Naive thymus-derived CD4-positive, alpha-beta T cell (primary cell): ENCODE measurements around the gene CAGE1. TPM values are rescaled to one million over a fixed set of nuclear protein-coding genes. Genes with fewer than 3 reads are reported as not detected.

ENCODE experiments used
- ATAC-seq: fragments of 150-1000 bp; cut with Tn5 transposase; 2 replicates; pipeline ENCODE4 v1.10.0; 2021; ENCODE audit warnings: mild to moderate bottlenecking, moderate library complexity
- CTCF ChIA-PET: fragments of 350-600 bp; sonication (Branson Sonifier 250); formaldehyde crosslinking; loops from one replicate; lab custom pipeline; 2021; ENCODE audit warnings: antibody characterized with exemption; lab: Charles Lee
- POLR2A ChIA-PET: fragments of 350-600 bp; sonication (Branson Sonifier 250); formaldehyde crosslinking; loops from one replicate; lab custom pipeline; 2021; ENCODE audit warnings: antibody characterized with exemption, inconsistent platforms; lab: Charles Lee
- DNase-seq, 9 donors: peaks; one replicate each; pipeline versions ENCODE4 v3.0.0 to v3.0.0-alpha.2; 2020 to 2022; ENCODE audit warnings: mixed read lengths in 1 of 9
- H3K27ac ChIP-seq: one replicate; pipeline ENCODE4 v1.7.0; 2013; ENCODE audit warnings: mild to moderate bottlenecking, low read depth, low read length, moderate library complexity
- H3K27me3 ChIP-seq, 2 donors: one replicate each; pipeline ENCODE4 v1.7.0; 2013; ENCODE audit warnings: low read length in 2 of 2, mild to moderate bottlenecking in 2 of 2, moderate library complexity in 2 of 2; ENCODE audit not compliant: control insufficient read depth in 2 of 2, insufficient read depth in 2 of 2
- H3K36me3 ChIP-seq, 3 experiments: 1 replicate in 2 of 3; 2 replicates in 1 of 3; pipeline ENCODE4 v1.7.0; 2013; ENCODE audit warnings: low read length in 3 of 3, mild to moderate bottlenecking in 3 of 3, moderate library complexity in 1 of 3; ENCODE audit not compliant: insufficient read depth in 3 of 3, control insufficient read depth in 2 of 3
- H3K4me1 ChIP-seq, 2 donors: one replicate each; pipeline ENCODE4 v1.7.0; 2013; ENCODE audit warnings: low read length in 2 of 2, mild to moderate bottlenecking in 2 of 2, moderate library complexity in 1 of 2; ENCODE audit not compliant: control insufficient read depth in 2 of 2, insufficient read depth in 2 of 2
- H3K4me3 ChIP-seq: 2 replicates; pipeline ENCODE4 v1.7.0; 2013; ENCODE audit warnings: mild to moderate bottlenecking, low read length
- H3K9me3 ChIP-seq, 3 experiments: 1 replicate in 2 of 3; 2 replicates in 1 of 3; pipeline ENCODE4 v1.7.0; 2013; ENCODE audit warnings: low read length in 3 of 3; ENCODE audit not compliant: control insufficient read depth in 2 of 3
- H3K27ac Mint-ChIP-seq, 9 donors: one replicate each; pipeline ENCODE4 v1.8.0; 2020 to 2022; ENCODE audit warnings: mixed read lengths in 9 of 9, mild to moderate bottlenecking in 8 of 9, moderate library complexity in 5 of 9, inconsistent platforms in 2 of 9
- H3K27me3 Mint-ChIP-seq, 5 donors: one replicate each; pipeline ENCODE4 v1.8.0; 2021 to 2022; ENCODE audit warnings: mixed read lengths in 5 of 5, mild to moderate bottlenecking in 1 of 5
- H3K36me3 Mint-ChIP-seq, 5 donors: one replicate each; pipeline ENCODE4 v1.8.0; 2020 to 2022; ENCODE audit warnings: mixed read lengths in 5 of 5, mild to moderate bottlenecking in 3 of 5, inconsistent platforms in 1 of 5
- H3K4me1 Mint-ChIP-seq, 7 donors: one replicate each; pipeline ENCODE4 v1.8.0; 2020 to 2022; ENCODE audit warnings: mixed read lengths in 7 of 7, mild to moderate bottlenecking in 3 of 7, inconsistent platforms in 1 of 7
- H3K4me3 Mint-ChIP-seq, 10 donors: one replicate each; pipeline ENCODE4 v1.8.0; 2020 to 2022; ENCODE audit warnings: mild to moderate bottlenecking in 10 of 10, mixed read lengths in 10 of 10, moderate library complexity in 6 of 10, inconsistent platforms in 2 of 10
- H3K9me3 Mint-ChIP-seq, 11 donors: one replicate each; pipeline ENCODE4 v1.8.0; 2020 to 2022; ENCODE audit warnings: mixed read lengths in 11 of 11, mild to moderate bottlenecking in 4 of 11, inconsistent platforms in 1 of 11, moderate library complexity in 1 of 11
- intact Hi-C, 2 donors: fragments of 100-400 bp; cut with micrococcal nuclease; formaldehyde crosslinking; loops; one replicate each; pipeline ENCODE4 v1.15.1; 2023
- polyA plus RNA-seq, 2 donors: library from polyadenylated mRNA; unstranded; fragments of 300-500 nt; fragmentation: Illumina TruSeq; gene quantifications; one replicate each; pipeline ENCODE4 v1.2.3, GENCODE V29; 2021
- total RNA-seq, 6 experiments: library from RNA in 5 of 6; stranded (reverse) in 5 of 6; gene quantifications; 1 replicate in 5 of 6; 2 replicates in 1 of 6; pipeline ENCODE4 v1.2.3 and lab custom pipeline; 2021 to 2026

The CAGE1 gene
- total and polyA plus RNA-seq, 7 experiments from 2014 or later: 0.06 to 0.48 (median 0.19) TPM; not detected in 1

- H3K27me3 ChIP-seq: no peaks in the 10 kb centered on the region
- H3K4me1 ChIP-seq: peaks cover 20 to 21% of the 10 kb centered on the region in 2 donors
- H3K36me3 ChIP-seq: peaks cover 4 to 34% (median 5%) of the 10 kb centered on the region in 3 experiments
- ChIA-PET POLR2A (interaction anchor here (0.8 kb wide), 1 partner anchor 19 kb away, joined by 3 read pairs; no protein-coding TSS in a partner anchor), CTCF (no interaction called here)
- ATAC-seq: no peak
- no peak overlapping the region for H3K4me3 ChIP-seq
- H3K27me3 Mint-ChIP-seq: no peaks in the 10 kb centered on the region
- peak overlapping the region in 2 of 9 donors; percentile 2 to 30 for H3K27ac Mint-ChIP-seq
- H3K4me1 Mint-ChIP-seq: peaks cover 31 to 59% (median 50%) of the 10 kb centered on the region in 7 donors
- no peaks in the 10 kb centered on the region for H3K9me3 ChIP-seq
- H3K27ac ChIP-seq: no peak overlapping the region
- peak overlapping the region in 5 of 10 donors; percentile 25 to 97 (median 49) for H3K4me3 Mint-ChIP-seq
- no peaks in the 10 kb centered on the region for H3K9me3 Mint-ChIP-seq
- DNase-seq: no peak
- peaks cover 4 to 23% (median 19%) of the 10 kb centered on the region in 5 donors for H3K36me3 Mint-ChIP-seq
- intact Hi-C loops: no loop called here
These were observed 2.9 kb upstream of the CAGE1 start for GRCh38 chr6:7392402-7392801.

- POLR2A ChIA-PET: interaction anchor here (0.7 kb wide), 1 partner anchor 15 kb away, joined by 3 read pairs; no protein-coding TSS in a partner anchor
- CTCF ChIA-PET: interaction anchor here (1.0 kb wide), 1 partner anchor 78 kb away, joined by 3 read pairs; the partner anchor contains the start of gene SSR1
- DNase-seq: no peak
- Mint-ChIP-seq H3K4me3 (peak overlapping the region; percentile 87 to 97 (median 94)), H3K9me3 (no peaks in the 10 kb centered on the region), H3K27me3 (no peaks in the 10 kb centered on the region), H3K4me1 (peaks cover 31 to 59% (median 50%) of the 10 kb centered on the region in 7 donors), H3K36me3 (peaks cover 4 to 23% (median 19%) of the 10 kb centered on the region in 5 donors), H3K27ac (peak overlapping the region in 7 of 9 donors; percentile 67 to 100 (median 98))
- intact Hi-C loops: loop anchor here in 1 of 2 donors (2.0 kb wide), 1 partner anchor 712 kb away; the partner anchor contains the start of gene EEF1E1
- Histone ChIP-seq H3K27me3 (no peaks in the 10 kb centered on the region), H3K4me3 (no peak overlapping the region), H3K9me3 (no peaks in the 10 kb centered on the region), H3K36me3 (peaks cover 4 to 25% (median 5%) of the 10 kb centered on the region in 3 experiments), H3K4me1 (peaks cover 20 to 21% of the 10 kb centered on the region in 2 donors), H3K27ac (no peak overlapping the region)
- no peak for ATAC-seq
These were observed 1.6 kb upstream of the CAGE1 start for GRCh38 chr6:7391151-7391550.

GRCh38 chr6:7390226-7390878 lies 810 bp upstream of the CAGE1 start:
- ChIA-PET POLR2A (interaction anchor here (0.7 to 2.0 kb wide), 10 partner anchors 13 to 712 kb away, joined by 3 to 12 read pairs (median 4); partner anchors contain the start of genes BLOC1S5, EEF1E1, SNRNP48 and SSR1), CTCF (interaction anchor here (0.5 to 1.0 kb wide), 4 partner anchors 75 to 372 kb away, joined by 3 read pairs; partner anchors contain the start of gene SSR1)
- DNase-seq (peak in 3 of 9 donors; percentile 0 to 76 (median 54)), ATAC-seq (no peak)
- Mint-ChIP-seq H3K9me3 (no peaks in the 10 kb centered on the region), H3K27ac (peak overlapping the region; percentile 96 to 100 (median 99)), H3K4me1 (peaks cover 31 to 59% (median 50%) of the 10 kb centered on the region in 7 donors), H3K4me3 (peak overlapping the region; percentile 87 to 97 (median 94)), H3K27me3 (no peaks in the 10 kb centered on the region), H3K36me3 (peaks cover 4 to 20% (median 15%) of the 10 kb centered on the region in 5 donors)
- intact Hi-C loops: loop anchor here in 1 of 2 donors (2.0 kb wide), 1 partner anchor 712 kb away; the partner anchor contains the start of gene EEF1E1
- Histone ChIP-seq H3K4me1 (peaks cover 20 to 21% of the 10 kb centered on the region in 2 donors), H3K27me3 (no peaks in the 10 kb centered on the region), H3K4me3 (peak overlapping the region; percentile 95), H3K9me3 (no peaks in the 10 kb centered on the region), H3K36me3 (peaks cover 4 to 17% (median 5%) of the 10 kb centered on the region in 3 experiments), H3K27ac (peak overlapping the region; percentile 85)

- CTCF ChIA-PET: interaction anchor here (0.6 to 1.4 kb wide), 3 partner anchors 37 to 215 kb away, joined by 3 to 4 read pairs (median 3); no protein-coding TSS in a partner anchor
- no peaks in the 10 kb centered on the region for H3K9me3 Mint-ChIP-seq
- peak overlapping the region; percentile 95 for H3K4me3 ChIP-seq
- no peaks in the 10 kb centered on the region for H3K9me3 ChIP-seq
- no peaks in the 10 kb centered on the region for H3K27me3 Mint-ChIP-seq
- H3K36me3 ChIP-seq: peaks cover 4 to 6% (median 5%) of the 10 kb centered on the region in 3 experiments
- peaks cover 0 to 12% (median 7%) of the 10 kb centered on the region in 5 donors for H3K36me3 Mint-ChIP-seq
- peak overlapping the region; percentile 96 to 100 (median 99) for H3K27ac Mint-ChIP-seq
- ATAC-seq: no peak
- DNase-seq: no peak
- H3K27ac ChIP-seq: peak overlapping the region; percentile 85
- intact Hi-C loops: loop anchor here (1.0 to 10.0 kb wide), 11 partner anchors 76 to 1046 kb away; partner anchors contain the start of genes BLOC1S5 (in 2 of the 2), SLC35B3 (in 2 of the 2), SNRNP48 (in 2 of the 2) and SSR1 (in 2 of the 2)
- H3K4me1 ChIP-seq: peaks cover 20 to 21% of the 10 kb centered on the region in 2 donors
- H3K4me3 Mint-ChIP-seq: peak overlapping the region; percentile 87 to 97 (median 94)
- no peaks in the 10 kb centered on the region for H3K27me3 ChIP-seq
- POLR2A ChIA-PET: interaction anchor here (0.9 to 2.0 kb wide), 9 partner anchors 16 to 675 kb away, joined by 3 to 12 read pairs (median 4); partner anchors contain the start of genes BLOC1S5 and SSR1
- H3K4me1 Mint-ChIP-seq: peaks cover 31 to 53% (median 50%) of the 10 kb centered on the region in 7 donors
These were observed 436 bp downstream of the CAGE1 start for GRCh38 chr6:7389162-7389450.

- Histone ChIP-seq H3K27me3 (no peaks in the 10 kb centered on the region), H3K4me3 (no peak overlapping the region), H3K4me1 (no peaks in the 10 kb centered on the region), H3K36me3 (no peaks in the 10 kb centered on the region), H3K9me3 (no peaks in the 10 kb centered on the region), H3K27ac (no peak overlapping the region)
- Mint-ChIP-seq H3K27ac (no peak overlapping the region), H3K36me3 (no peaks in the 10 kb centered on the region), H3K4me3 (no peak overlapping the region), H3K4me1 (no peaks in the 10 kb centered on the region), H3K27me3 (peaks cover 4 to 19% (median 9%) of the 10 kb centered on the region in 5 donors), H3K9me3 (no peaks in the 10 kb centered on the region)
- no peak for DNase-seq
- ChIA-PET POLR2A (interaction anchor here (0.7 kb wide), 1 partner anchor 127 kb away, joined by 3 read pairs; no protein-coding TSS in a partner anchor), CTCF (no interaction called here)
- ATAC-seq: no peak
- intact Hi-C loops: loop anchor here in 1 of 2 donors (10.0 kb wide), 1 partner anchor 266 kb away; no protein-coding TSS in a partner anchor
These were observed 8.4 kb downstream of the CAGE1 start for GRCh38 chr6:7381092-7381491.

- Histone ChIP-seq H3K27ac (no peak overlapping the region), H3K27me3 (no peaks in the 10 kb centered on the region), H3K36me3 (no peaks in the 10 kb centered on the region), H3K9me3 (no peaks in the 10 kb centered on the region), H3K4me3 (no peak overlapping the region), H3K4me1 (no peaks in the 10 kb centered on the region)
- ChIA-PET CTCF (no interaction called here), POLR2A (no interaction called here)
- intact Hi-C loops: no loop called here
- H3K4me1 Mint-ChIP-seq: peaks cover 2 to 4% (median 4%) of the 10 kb centered on the region in 7 donors
- H3K27ac Mint-ChIP-seq: no peak overlapping the region
- no peak for ATAC-seq
- no peak overlapping the region for H3K4me3 Mint-ChIP-seq
- no peak for DNase-seq
- peaks cover 4 to 19% (median 9%) of the 10 kb centered on the region in 5 donors for H3K27me3 Mint-ChIP-seq
- H3K36me3 Mint-ChIP-seq: no peaks in the 10 kb centered on the region
- H3K9me3 Mint-ChIP-seq: no peaks in the 10 kb centered on the region
These were observed 10.8 kb downstream of the CAGE1 start for GRCh38 chr6:7378740-7379139.
